Epidermal melanocyte (primary cell): ENCODE data around the gene EML5.
A peak's percentile ranks its signal among the peaks of the same experiment; 100 is the strongest.

Experiments used
- DNase-seq: peaks from one replicate; pipeline ENCODE4 v3.0.0; 2011; ENCODE audit warnings: low spot score; ENCODE audit not compliant: insufficient read length

The EML5 gene

GRCh38 chr14:88563845-88564244, 228.9 kb downstream of the EML5 start:
- no peak for DNase-seq

GRCh38 chr14:88562831-88563686, 229.7 kb downstream of the EML5 start, which contains the start of gene ZC3H14:
Gene ZC3H14, plus strand, starts transcription at chr14:88563037. Its CDS starts 97 bp downstream, at chr14:88563134.
- DNase-seq, result peak; percentile 82

GRCh38 chr14:88562532-88562830, 230.3 kb downstream of the EML5 start:
- no peak for DNase-seq
